Mucosa of gallbladder (tissue), 1 donor: ENCODE measurements around the gene SLC22A23. TPM values are rescaled to one million over a fixed set of nuclear protein-coding genes. Genes with fewer than 3 reads are reported as not detected.
"Not testable (repeated sequence)": the region's sequence is repeated elsewhere in the genome, so short reads cannot be mapped to it uniquely, and the experiment has no call there.

Experiments
- DNase-seq: peaks from one replicate; pipeline ENCODE4 v3.0.0-alpha.2; 2020; ENCODE audit warnings: low spot score
- total RNA-seq: library from RNA; stranded (reverse); gene quantifications from one replicate; pipeline ENCODE4 v1.2.1, GENCODE V29; 2021
- donor health status: DM: no; HTN: no; CAD: no.

SLC22A23 gene
- total RNA-seq, 1 donor from 2014 or later, result 46.0 TPM

DNA sequence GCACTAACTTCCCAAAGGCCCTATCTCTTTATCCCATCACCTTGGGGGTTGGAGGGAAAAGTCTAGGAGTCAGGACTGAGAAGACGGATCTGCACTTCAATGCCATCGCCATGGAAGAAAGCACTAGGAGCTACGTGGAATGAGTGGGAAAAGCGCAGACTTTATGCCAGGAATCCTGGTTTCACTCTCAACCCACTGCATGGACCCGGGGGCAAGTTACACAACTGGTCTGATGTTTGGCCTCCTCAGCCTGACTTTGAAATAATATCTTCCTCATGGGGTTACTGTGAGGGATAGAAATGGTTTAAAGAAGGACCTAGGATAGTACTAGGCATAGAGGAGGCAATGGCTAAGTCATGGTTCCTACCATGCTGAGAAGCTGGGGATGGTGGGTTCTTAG, 211.6 kb downstream of the SLC22A23 start:
- DNase-seq, result no peak

DNA sequence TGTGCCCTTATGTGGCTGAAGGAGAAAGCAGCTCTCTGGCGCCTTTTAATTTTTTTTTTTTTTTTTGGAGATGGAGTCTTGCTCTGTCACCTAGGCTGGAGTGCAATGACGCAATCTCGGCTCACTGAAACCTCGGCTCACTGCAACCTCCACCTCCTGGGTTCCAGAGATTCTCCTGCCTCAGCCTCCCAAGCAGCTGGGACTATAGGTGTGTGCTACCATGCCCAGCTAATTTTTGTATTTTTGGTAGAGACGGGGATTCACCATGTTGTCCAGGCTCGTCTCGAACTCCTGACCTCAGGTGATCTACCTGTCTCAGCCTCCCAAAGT, 212.1 kb downstream of the SLC22A23 start:
- not testable (repeated sequence) for DNase-seq

DNA sequence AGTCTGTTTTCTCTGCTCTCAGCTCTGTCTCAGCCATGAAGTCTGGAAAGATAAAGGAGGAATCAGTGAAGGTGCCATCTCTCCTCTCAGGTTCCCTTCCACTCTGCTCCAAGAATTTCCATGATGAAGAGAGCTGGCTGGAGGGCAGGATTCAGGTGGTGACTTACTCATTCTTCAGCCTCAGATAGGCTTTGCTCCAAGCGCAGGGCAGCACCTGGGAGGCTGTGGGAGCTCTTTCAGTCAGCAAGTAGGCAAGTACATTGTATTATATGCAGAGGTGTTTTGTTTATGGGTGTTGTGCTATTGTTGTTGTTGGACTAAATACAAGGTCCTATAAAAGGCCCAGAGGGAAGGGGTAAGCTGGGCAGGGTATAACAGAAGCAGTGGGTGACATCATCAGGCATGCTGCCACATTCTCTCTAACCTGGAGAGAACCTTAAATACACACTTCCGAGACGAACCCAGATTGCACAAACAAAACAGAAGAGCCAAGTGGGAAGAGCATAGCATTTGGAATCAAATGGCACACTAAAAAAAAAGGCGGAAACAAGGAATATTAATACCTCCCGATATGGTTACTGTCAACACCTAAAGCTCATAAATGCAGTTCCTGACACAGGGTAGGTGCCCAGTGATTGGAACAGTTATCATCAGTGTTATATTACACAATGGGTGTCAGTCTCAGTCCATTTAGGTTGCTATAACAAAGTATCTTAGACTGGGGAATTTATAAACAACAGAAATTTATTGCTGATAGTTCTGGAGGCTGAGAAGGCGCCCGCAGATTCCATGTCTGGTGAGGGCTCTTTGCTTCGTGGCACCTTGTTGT, 212.6 kb downstream of the SLC22A23 start:
- DNase-seq, result no peak

DNA sequence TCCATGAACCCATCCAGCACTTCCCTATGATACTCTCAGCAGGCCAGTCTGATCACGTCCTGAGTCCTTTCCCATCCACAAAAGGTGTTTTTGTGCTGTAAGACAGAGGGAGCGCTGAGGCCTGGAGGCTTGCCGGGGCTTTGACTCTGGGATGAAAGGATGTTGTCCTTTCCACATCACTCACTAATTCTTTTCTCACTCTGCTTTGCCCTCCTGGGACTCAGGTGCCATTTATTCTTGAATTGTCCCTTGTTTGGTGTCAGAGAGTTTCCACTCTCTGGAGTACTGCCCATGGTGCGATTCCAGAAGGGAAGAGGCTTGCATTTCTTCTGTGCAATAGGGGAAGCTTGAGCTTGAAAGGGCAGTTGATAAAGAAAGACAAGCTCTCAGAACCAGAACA, 214.1 kb downstream of the SLC22A23 start:
- no peak for DNase-seq

DNA sequence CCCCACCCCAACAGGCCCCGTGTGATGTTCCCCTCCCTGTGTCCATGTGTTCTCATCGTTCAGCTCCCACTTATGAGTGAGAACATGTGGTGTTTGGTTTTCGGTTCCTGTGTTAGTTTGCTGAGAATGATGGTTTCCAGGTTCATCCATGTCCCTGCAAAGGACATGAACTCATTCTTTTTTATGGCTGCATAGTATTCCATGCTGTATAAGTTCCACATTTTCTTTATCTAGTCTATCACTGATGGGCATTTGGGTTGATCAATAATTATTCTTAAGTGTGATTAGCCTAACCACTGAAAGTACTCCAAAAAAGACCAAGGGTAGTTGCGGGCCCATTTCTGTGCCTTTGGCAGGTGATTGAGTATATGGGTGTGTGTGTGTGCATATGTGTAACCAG, 215.1 kb downstream of the SLC22A23 start:
- DNase-seq, result not testable (repeated sequence)

DNA sequence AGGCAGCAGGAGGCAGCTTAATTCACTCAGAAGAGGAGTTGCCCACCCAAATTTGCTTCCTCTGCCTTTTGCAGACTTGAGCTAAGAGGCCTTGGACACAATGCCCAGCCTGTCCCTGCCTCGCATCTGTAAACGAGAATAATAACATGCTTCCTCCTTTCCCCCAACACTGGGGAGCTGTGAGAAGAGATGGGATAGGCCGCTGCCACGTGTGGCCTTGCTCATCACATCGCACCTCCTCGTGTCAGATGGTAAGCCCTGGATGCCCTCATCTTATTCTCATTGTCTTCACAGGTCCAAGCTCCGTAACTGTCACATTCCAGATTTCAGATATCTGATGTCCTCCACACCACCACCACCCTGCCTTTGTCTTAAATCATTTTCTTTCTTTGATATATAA, 216.3 kb downstream of the SLC22A23 start:
- no peak for DNase-seq

DNA sequence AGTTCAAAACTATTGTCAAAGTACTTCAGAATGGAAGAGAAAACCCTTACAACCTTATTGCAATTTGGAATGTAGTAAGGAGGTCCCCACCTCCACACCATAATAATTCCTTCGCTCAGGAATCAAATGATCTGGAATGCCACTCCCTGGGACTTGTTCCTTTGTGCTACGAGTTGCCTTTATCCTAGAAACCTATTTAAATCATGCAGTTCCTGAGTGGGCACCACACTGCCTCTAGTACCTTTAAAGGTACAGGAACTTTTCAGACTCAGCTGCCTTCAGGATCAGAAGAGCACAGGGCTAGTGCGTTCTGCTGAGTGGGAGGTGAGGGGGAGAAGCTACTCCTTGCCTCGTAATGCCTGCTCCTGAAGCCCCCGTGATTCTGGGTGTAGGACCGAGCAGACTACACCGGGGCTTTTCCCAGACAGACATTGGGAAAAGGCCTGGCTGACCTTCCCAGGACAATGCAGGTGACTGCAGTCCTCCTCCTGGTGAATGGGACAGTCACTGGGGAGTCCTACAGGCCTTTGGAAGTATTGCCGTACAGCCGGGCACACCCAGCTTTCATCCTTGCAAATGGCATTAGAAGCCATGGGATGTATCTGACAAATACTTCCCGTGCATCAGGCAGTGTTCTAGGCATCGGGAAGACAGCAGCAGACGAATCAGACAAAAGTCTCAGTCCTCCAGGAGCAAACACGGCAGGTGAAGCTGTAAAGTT, 217.6 kb downstream of the SLC22A23 start:
- no peak for DNase-seq

DNA sequence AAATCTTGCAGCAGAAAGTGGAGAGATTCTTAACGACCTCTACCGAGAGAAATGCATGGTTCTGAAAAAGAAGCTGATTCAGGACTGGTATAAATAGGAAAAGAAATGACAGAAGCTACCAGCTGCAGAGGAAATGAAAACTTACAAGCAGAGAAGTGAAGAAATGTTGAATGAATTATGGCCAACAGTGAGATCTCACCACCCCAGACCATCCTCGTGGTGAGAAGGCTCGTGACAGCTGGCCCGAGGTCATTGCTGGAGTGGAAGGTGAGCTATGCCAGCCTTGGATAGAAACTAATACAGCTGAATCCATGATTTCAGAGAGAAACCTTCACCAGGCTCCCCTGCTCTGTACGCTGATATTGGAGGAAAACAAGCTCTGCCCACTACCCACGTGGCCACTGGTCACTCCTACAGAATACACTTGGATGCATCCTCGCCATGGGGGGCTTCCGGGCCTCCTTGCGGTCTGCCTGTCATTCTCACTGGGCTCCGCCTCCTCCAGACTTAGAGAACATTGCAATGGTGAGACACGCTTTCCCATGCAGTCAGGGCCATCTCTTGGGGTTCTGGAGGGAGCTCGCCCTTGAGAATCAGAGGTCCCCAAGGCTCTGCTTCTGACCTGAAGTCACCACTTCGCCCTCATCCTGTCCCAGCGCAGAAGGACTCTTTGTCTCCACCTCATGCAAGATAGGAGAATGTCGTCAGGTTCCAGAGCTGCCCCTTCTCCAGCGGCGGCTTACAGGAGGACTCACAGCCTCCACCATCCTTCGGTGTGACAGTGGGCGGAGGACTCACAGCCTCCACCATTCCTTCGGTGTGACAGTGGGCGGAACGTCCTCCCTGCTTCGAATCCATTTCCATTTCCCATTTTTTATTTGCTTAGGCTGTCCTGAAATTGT, 218.8 kb downstream of the SLC22A23 start:
- DNase-seq, result no peak

DNA sequence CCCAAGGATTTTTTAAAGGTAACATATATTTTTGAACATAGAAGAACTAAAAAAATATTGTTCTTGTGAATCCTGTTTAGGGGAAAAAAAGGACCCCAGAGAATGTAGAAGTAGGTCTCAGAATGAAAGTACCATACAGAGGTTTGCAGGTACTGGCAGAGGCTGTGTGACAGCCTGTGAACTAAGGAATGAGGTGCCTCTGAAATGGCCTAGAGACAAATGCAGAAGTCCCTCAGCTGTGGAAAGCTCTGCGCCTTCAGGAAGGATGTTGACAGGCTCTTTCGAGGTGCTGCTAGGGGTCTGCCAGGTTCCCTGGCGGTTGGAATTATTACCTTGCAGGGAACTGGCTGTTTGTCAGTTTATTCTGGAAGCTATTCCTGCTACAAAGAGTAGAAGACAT, 220.8 kb downstream of the SLC22A23 start:
- no peak for DNase-seq

DNA sequence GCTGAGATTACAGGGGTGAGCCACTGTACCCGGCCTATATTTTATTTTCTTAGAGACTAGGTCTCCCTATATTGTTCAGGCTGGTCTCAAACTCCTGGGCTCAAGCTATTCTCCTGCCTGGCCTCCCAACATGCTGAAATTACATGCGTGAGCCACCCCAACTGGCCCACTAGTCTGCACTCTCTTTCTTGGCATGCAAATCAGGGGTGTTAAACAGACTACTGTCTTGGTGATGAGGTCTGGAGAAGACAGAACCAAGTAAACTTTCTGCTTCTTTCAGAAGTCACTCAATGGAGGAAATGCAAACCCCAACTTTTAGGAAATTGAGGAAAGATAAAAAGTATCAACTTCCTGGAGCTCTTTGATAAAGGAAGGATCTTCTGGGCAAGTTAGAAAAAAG, 221.4 kb downstream of the SLC22A23 start:
- DNase-seq, result no peak

DNA sequence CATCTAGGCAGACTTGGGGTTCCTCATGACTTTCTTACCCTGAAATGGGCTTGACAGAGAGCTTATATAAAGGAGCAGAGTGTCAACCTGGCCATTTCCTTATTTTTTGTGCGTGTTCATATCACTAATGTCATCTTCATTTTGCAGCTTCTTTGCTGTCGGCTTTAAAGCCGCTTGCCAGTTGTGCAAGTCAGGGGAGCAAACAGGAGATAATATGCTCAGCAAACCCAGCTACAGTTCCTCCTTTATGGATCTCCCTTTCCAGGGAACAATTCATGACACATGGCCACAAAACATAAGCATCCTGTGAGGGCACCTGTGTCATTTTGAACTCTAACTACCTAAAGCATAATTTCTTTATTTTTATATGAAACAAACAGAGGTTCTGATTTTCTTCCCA, 222.9 kb downstream of the SLC22A23 start:
- no peak for DNase-seq

DNA sequence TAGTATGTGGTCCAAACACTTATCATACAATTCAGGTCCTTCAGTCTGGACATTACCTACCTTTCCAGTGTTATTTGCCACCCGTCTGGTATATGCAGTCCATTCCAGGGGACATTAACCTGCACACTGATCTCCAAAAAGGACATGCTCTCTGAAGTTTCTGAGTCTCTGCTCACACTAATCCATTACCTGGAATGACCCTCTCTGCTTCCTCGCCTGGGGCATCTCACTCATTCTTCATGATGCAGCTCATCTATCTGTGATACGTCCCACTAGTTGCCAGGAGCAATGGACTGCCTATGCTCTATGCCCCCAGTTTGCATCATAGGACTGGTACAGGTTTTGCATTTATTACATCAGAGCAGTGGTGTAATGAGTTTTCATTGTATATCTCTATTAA, 223.5 kb downstream of the SLC22A23 start:
- no peak for DNase-seq

DNA sequence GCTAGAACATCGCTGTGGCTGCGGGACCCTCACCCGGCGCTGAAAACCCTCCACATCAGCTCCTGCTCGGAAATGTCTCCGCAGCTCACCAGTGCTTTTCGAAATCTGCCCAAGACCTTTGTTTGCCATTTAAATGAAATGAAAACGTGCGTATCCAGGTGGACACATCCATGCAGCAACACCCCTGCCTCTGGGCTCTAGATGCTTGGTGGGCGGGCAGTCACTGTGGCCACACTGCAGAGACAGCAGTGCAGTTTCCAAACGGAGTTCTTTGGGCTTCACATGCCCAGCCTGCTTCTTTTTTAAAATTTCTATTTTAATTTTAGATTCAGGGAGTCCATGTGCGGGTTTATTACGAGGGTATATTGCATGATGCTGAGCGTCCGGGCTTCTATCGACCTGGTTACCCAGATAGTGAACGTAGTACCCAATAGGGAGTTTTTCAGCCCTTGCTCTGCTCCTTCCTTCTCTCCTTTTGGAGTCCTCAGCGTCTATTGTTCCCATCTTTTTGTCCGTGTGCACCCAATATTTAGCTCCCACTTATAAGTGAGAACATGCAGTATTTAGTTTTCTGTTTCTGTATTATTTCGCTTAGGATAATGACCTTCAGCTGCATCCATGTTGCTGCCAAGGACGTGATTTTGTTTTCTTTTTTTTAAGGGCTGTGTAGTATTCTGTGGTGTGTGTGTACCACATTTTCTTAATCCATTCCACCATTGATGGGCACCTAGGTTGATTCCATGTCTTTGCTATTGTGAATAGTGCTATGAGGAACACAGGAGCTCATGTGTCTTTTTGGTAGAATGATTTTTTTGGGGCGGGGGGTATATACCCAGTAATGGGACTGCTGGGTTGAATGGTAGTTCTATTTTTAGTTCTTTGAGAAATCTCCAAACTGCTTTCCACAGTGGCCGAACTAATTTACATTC, 224.6 kb downstream of the SLC22A23 start:
- DNase-seq, result no peak

DNA sequence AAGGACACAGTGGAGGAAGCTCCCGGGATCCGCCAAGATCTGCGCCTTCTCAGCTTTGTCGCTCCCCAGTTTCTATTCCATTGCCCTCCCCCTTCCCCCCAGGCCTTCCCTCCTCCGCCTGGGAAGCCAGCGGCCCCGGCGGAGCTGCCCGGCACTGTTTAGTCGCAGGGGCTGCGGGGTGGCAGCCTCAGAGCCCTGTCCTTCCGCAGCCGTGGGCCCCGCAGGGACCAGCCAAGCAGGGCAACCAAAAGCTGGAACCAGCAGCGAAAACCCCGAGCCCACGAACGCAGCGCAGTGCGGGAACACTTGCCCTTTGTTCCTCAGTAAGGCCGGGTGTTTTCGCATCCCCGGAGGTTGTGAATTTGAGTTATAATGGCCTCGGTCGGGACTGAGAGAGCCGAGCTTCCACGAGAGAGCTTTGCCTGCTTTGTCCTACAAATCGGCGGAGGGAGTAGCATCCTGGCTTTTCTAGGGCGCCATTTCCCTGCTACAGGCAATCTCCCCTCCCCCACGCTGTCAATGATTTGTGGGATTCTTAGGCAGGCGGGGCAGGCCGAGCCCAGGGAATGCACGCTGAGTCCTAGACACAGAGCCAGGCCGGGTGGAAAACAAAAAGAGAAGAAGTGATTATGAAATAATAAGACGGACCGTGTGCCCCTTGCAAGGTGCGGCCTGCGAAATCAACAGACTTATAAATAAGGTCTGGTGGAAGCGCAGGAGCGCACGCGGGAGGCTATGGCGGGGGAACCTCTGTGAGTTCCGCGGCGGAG, 225.4 kb downstream of the SLC22A23 start:
- peak; percentile 84 for DNase-seq

DNA sequence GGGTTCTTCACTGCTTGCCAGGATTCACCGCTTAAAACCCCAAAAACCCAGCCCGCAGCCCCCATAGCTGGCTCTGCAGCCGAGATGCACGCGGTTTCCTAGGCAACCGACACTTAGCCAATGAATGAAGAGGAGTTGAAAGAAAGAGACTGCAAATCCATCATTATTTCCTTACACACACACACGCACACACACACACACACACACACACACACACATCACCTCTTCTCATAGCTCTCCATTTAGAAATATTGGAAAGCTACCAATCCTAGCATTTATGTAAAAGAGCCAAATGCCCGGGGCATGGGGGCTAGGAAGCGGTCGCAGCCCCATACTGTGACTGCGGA, 226.0 kb downstream of the SLC22A23 start:
- no peak for DNase-seq

DNA sequence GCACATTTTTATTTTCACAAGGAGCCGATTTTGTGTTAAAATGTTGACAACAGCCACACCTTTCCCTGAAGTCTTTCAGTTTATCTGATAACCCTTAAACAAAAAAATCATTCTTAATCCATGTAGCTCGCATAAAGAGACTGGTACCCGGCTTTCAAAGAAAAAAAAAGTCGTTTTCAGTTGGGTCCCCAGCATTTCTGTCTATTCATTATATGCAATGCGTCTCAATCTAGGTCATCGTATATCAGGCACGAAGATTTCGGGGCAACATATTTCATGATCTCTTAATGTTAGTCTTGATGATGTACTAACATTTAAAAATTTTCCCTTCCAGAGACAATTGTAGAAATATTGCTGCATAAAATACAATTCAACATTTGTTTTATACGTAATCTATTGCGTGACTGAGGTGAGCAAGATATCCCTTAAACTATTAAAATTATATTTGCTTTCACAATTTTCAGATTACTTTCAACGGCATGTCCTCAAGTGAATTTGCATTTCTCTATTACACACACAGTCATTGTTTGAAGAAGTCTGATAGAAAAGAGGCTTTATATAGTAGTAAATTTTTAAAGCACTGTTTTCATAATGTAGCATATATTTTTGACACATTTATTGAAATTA, 226.5 kb downstream of the SLC22A23 start:
- DNase-seq, result no peak

DNA sequence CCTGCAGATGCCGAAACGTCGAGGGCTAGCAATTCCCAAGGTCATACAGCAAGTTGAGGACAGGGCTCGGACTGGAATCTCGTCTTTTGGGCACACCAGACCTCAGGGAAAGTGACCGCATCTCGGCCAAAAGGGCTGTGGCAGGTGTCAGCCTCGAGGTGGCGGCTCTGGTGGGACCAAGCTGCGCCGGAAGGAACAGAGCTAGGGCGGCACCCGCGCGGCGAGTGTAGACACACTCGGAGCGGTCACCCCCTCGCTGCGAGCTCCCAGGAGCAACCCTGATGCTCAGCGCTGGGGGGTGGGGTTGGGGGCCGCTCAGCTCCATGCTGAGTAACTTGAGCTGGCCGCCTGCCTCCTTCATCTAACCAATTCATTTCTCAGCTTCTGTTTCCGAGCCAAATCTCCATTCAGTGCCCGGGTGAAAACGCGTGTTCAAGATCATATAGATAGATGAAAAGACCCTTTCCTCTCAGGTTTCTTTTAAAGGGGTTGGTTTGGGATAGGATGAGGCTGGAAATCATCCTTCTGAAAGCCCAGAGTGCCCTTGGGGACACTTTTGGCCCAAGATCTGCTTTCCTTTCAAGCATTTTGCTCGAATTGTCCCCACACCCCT, 227.2 kb downstream of the SLC22A23 start:
- DNase-seq, result no peak

DNA sequence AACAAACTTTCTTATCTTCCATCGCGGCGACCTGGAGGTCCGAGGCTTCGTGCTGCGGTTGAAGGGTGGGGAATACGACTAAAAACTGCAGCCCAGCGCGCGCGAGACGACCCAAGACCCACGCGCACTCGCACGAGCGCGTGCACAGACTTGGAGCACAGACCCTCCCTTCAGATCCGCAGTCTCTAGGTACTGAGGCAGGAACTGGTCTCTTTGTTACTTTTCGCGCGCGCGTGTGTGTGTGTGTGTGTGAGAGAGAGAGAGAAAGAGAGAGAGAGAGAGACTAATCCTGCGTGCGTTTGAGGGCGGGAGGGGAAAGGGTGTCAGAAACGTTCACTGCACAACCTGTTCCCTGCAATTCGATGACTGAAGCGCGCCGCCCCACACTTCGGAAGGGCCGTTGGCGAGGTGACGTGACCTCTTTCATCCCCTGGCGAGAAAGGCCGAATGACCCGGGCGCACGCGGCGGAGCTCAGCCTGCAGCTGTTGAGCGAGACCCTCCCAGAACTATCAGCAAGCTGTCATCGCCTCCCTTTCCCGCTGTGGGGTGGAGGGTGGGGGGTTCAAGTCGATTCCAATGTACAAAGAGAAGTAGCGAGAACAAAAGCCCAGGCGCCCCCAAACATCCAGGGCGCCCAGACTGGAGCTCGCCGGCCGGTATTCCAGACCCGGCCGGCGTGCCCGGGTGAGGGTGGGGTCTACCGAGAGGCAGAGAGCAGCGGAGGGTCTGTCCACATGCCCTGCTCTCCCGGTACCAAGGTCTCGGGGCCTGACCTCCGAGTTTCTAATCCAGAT, 227.9 kb downstream of the SLC22A23 start:
- DNase-seq, result no peak
